Bronchial smooth muscle cell (primary cell): ENCODE results near the gene CHKB. TPM values are rescaled to one million over a fixed set of nuclear protein-coding genes. Genes with fewer than 3 reads are reported as not detected.

ENCODE experiments used
- total RNA-seq: library from RNA; depleted of rRNA; stranded (reverse); fragments of >200 nt; gene quantifications from 2 replicates; pipeline ENCODE4 v1.2.1, GENCODE V29; 2014

The CHKB gene, protein sequence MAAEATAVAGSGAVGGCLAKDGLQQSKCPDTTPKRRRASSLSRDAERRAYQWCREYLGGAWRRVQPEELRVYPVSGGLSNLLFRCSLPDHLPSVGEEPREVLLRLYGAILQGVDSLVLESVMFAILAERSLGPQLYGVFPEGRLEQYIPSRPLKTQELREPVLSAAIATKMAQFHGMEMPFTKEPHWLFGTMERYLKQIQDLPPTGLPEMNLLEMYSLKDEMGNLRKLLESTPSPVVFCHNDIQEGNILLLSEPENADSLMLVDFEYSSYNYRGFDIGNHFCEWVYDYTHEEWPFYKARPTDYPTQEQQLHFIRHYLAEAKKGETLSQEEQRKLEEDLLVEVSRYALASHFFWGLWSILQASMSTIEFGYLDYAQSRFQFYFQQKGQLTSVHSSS
- 15.1 and 21.3 TPM in 2 replicates for total RNA-seq

DNA sequence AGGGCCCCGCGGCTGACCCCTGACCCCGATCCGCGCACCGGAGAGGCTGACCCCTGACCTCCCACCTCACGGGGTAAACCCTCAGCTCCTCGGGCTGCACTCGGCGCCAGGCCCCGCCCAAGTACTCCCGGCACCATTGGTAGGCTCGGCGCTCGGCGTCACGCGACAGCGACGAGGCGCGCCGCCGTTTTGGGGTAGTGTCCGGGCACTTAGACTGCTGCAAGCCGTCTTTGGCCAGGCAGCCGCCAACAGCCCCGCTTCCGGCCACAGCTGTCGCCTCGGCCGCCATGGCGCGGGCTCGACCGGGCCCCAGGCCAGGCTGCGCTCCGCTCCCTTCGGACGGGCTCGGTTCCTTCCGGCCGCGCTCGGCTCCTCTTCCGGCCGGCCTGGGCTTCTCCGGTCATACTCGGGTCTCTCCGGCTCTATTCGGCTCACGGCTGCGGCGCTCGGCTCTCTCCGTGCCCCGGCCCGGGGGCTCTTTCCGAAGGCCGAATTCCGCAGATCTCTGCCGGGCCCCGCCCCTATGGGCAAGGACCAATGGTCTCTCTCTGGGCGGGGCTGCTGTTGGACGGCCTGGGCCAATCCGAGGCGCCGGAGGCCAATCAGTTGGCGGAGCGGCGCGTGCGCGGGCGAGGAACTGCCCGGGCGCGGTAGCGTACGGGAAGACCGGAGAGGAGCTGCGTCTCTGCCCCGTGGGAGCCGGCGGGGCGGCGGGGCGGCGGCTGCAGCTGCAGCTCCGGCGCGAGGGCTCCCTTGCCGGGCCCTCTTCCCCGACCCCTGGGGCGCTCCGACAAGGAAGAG, at the start of gene CHKB:
Gene CHKB, minus strand, starts transcription at position 357 of the 801 bp plus-strand sequence. Its CDS starts 68 bp downstream, at position 289.

DNA sequence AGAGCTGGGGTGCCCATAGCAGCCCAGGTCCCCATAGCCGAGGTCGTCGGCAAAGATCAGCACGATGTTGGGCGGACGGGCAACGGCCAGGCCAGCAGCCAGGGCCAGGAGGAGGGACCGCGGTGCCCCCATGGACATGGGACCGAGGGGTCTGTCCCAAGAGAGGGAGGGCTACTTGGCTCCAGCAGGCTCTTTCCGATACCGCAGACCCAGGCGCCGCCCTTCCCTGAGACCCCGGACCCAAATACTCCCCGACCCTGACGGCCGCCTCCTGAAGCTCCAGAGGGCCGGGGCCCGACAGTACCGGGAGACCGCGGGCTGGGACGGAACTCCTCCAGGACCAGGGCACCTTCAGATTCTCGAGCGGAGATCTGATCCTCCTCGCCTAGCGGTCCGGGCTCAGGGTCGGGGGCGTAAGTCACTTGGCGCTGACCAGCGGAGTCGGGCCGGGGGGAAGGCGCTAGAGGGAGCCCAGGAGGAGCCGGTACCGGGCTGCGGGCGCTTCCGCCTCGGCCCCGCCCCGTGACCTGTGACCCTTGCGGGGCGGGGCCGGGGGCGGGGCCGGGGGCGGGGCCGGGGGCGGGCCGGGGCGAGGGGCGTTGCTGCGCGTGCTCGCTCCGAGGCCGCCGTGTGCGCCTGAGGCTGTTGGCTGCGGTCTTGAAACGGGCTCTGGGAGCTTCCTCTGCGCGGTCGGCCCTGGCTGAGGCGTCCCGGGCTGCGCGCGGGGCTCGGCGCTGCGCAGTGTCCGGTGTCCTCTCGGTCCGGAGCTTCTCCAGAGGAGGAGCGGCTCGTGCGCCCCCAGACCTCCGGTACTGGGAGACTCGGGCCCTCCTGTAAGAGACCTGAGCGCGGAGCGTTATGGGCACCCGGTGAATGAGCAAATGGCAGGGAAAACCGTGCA, 45.2 kb upstream of the CHKB start, which contains the start of gene ARSA:
Gene ARSA, minus strand, starts transcription at position 511 of the 901 bp plus-strand sequence. Its CDS starts 373 bp downstream, at position 138.

DNA sequence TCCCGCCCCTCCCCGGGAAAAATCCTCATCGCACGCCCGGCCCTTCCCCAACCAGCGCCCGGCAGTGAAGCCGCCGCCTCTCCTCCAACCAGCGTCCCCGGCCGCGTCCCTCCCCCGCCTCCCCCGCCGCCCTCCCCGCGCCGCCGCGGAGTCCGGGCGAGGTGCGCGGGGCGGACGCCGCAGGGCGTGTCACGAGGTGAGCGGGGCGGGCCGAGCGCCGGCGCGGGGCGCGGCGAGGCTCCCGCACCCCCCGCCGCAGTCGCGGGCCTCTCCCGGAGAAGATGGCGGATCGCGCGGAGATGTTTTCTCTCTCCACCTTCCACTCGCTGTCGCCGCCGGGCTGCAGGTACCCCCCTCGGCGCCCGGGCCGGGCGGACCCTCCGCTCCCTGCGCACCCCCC, 17.9 kb upstream of the CHKB start, which contains the start of gene MAPK8IP2:
Gene MAPK8IP2, plus strand, starts transcription at position 256 of the 400 bp plus-strand sequence. Its CDS starts 26 bp downstream, at position 282.

DNA sequence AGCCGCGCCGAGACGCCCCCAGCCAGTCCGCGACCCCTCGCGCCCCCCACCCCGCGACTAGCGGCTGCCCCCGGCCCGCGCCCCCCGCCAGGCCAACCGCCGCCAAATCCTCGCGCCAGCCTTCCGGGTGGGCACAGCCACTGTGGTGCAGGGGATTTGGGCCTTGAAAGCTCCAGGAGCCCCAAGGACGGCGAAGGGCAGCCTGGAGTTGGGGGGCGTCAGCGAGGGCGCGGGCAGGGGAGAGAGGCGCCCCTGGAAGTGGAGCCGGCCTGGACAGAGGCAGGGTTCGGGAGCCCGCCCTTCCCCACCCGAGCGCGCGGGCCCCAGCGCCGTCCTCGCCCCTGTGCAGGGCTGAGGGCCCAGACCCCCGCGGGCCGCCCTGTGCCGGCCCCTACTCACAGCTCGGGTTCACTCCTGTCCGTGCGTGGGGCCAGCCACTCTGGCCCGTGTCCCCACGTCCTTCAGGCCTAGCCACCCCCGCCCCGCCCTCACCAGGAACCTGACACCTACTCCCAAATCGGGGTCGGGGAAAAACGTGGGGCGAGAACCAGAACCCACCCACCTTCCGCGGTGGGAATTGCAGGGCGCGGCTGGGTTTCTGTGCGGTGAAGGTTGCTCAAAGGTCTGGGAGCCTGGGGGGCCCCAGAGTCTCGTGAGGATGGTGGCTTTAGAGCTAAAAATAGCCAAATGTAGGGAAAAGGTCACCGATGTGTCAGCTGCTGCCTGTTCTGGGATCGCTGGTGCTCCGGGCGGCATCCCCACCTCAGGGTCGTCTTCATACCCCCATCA, 4.5 kb downstream of the CHKB start, which contains the start of gene CPT1B:
Gene CPT1B, minus strand, starts transcription at position 441 of the 789 bp plus-strand sequence. CDS start 512 bp downstream, outside the sequence.

DNA sequence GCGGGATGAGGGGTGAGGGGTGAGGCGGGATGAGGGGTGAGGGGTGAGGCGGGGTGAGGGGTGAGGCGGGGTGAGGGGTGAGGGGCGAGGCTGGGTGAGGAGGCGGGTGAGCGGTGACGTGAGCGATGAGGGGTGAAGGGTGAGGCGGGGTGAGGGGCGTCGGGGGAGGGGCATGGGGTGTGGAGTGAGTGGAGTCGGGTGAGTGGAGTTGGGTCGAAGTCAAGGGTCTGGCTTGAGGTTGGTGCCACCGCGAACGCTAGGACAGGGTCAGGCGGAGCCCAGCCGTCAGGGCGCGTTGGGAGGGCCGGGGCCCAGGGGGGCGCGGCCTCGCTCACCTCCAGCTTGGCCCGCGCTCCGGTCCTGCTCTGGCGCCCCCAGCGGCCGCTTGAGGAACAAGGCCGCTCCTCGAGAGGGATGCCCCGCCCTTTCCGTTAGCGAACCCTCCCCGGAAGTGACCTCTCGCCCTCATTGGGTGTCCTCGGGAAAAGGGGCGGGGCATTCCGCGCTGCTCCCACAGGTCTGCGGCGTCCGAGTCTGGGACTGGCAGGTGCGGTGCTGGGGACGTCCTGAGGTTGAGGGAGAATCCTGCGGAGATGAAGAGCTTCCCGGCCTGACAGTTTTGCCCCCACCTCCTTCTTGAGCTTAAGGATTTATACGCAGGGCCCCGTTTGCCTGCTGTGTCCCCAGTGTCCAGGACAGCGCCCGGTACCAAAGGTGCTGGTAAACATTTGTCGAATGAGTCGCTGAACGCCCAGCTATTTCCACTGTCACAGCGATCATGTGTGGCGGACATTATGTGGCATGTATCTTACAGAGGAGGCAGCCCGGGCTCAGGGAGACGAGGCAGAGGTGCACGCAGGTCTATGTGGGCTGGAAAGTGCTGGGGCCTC, 19.9 kb downstream of the CHKB start, which contains the start of gene SYCE3:
Gene SYCE3, minus strand, starts transcription at position 397 of the 890 bp plus-strand sequence. CDS start 6,514 bp downstream, outside the sequence.

DNA sequence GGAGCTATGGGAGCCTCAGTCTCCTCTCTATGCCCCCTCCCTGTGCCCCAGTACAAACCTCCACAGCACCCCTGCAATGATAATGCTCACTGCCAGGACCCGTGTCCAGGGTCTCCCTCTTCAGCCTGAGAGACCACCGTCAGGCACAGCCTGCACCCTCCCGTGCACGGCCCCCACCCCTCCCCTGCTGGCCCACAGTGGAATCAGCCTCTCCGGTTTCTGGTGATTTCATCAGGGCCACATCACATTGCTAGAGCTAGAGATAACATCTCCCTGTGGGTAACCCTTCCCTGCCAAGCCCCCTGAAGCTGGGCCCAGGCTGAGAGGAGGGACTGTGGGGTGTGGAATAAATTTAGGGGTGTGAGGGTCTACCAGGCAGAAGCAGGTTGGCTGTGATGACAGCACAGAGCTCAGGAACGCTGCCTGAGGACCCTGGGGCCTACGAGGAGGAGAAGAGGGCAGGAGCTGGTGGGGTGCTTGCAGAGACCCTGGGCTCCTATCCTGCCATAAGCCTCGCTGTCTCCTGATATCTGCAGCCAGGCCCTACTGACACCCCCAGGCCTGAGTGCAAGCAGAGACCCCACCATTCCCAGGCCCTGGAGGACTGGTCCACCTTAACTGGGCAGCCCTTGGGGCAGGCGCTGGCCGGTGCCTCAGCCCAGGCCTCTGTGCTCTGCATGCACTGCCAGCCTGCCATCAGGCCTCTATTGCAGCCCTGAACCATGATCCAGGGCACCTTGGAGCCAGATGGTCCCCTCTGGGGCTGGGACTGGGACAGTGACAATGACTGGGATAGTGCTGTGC, 36.9 kb downstream of the CHKB start, which contains the start of gene KLHDC7B:
Gene KLHDC7B, plus strand, starts transcription at position 378 of the 804 bp plus-strand sequence. Its CDS starts 345 bp downstream, at position 723.

DNA sequence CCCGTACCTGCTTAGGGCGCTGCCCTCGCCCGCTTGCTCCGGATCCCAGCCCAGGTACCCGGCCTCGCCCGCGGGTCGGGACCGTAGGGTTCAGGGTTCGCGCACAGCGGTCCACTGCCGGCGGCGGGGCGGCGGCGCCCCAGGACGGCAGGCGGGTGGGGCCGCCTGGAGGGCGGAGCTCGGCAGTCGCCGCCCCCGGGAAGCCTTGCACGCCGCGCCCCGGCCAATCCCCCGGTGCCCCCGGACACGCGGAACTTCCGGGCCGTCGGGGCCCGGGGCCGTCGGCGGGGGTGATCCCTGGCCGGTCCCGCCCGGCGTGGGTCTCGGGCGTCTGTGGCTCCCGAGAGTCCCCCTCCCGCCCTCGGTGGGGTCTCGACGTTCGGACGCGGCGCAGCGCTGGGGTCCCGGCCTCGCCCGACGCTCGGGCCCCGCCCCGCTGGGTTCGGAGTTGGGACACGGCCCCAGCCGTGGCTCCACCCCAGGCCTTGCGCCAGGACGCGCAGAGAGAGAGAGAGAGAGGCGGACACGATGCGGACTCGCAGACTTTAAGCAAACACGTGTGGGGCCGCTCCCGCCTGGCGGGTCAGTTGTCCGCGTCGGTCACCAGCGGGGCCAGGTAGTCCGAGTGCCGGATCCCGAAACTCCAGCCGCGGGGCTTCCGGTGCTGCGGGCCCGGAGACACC, 52.6 kb downstream of the CHKB start, which contains the start of gene TYMP:
Gene TYMP, minus strand, starts transcription at position 116 of the 683 bp plus-strand sequence. CDS start 303 bp downstream, outside the sequence.

Other genes starting within 250 kb of the CHKB start
- gene PPP6R2, start 239.5 kb downstream of the CHKB start, total RNA-seq = 44.6 and 45.2 TPM in 2 replicates
- 46.0 and 79.3 TPM in 2 replicates for gene SBF1, start 107.8 kb downstream of the CHKB start, total RNA-seq
- 0.16 and 0.86 TPM in 2 replicates for gene ADM2, start 101.3 kb downstream of the CHKB start, total RNA-seq
- not detected in 2 replicates for gene MIOX, start 96.0 kb downstream of the CHKB start, total RNA-seq
- gene LMF2, start 75.1 kb downstream of the CHKB start, total RNA-seq = 19.3 and 20.5 TPM in 2 replicates
- gene NCAPH2, start 74.6 kb downstream of the CHKB start, total RNA-seq = 17.5 and 21.6 TPM in 2 replicates
- gene SCO2, start 57.3 kb downstream of the CHKB start, total RNA-seq = 2.6 and 2.8 TPM in 2 replicates
- gene TYMP, start 52.8 kb downstream of the CHKB start, total RNA-seq = 8.8 and 18.3 TPM in 2 replicates
- gene KLHDC7B, start 37.0 kb downstream of the CHKB start, total RNA-seq = 0.60 TPM in 1 of 2 replicates, not detected in the other
- gene SYCE3, start 19.9 kb downstream of the CHKB start, total RNA-seq = 0.94 TPM in 1 of 2 replicates, not detected in the other
- gene CPT1B, start 4.4 kb downstream of the CHKB start, total RNA-seq = 0.95 and 4.4 TPM in 2 replicates
- gene MAPK8IP2, start 17.9 kb upstream of the CHKB start, total RNA-seq = 0.26 and 0.32 TPM in 2 replicates
- gene ARSA, start 45.3 kb upstream of the CHKB start, total RNA-seq = 11.3 and 11.5 TPM in 2 replicates
- gene SHANK3, start 90.0 kb upstream of the CHKB start, total RNA-seq = 0.32 and 0.43 TPM in 2 replicates
- gene ACR, start 155.4 kb upstream of the CHKB start, total RNA-seq = not detected in 2 replicates
- gene RABL2B, start 200.8 kb upstream of the CHKB start, total RNA-seq = 7.3 and 9.4 TPM in 2 replicates